SK-N-SH treated with all-trans-retinoic acid at 6 μM for 48 hours (cell line): ENCODE data around the gene TSEN34.

ENCODE experiments used
- RARB ChIP-seq: fragments of 250-450 bp; sonication (Bioruptor Pico); IDR thresholded peaks from 2 replicates; pipeline ENCODE4 v1.8.0; 2021; ENCODE audit warnings: mild to moderate bottlenecking, moderate library complexity
- ZNF8 ChIP-seq: fragments of 450-650 bp; formaldehyde crosslinking; IDR thresholded peaks from 2 replicates; pipeline ENCODE4 v1.5.0; 2020; ENCODE audit warnings: mild to moderate bottlenecking, moderate library complexity
- TF ChIP-seq, protein P1 (sequence below): fragments of 250-450 bp; sonication (Bioruptor Pico); IDR thresholded peaks from 2 replicates; pipeline ENCODE4 v1.5.1; 2020; ENCODE audit warnings: low read depth, mild to moderate bottlenecking, moderate library complexity

DNA sequence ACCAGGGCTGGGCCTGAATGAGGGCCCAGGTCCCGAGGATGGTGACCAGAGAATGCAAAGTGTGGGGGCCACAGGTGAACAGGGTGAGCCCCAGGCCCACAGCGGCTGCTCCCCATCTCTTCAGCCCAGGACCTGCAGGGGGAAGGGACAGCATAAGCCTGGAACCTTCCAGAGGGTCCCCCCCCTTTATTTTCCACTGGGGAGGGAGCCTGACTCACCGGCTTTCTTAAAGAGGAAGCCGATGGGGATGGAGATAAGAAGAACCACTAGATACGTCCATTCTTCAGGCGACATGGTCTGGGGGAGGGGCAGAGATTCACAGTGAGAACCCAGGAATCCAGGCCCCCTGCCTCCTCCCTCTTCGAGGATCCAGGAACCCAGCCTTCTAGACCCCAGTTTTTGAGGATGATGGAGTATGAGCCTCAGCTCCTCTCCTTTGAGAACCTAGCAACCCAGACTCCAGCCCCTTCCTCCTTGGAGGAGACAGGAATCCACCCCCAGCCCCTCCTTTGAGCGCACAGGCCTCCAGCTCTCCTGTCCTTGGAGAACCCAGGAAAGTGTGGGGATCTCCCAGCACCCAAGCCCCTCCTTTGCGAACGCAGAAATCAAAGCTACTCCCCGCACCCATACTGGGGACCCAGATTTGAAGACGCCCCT lies 2.8 kb upstream of the TSEN34 start:
- TF ChIP-seq, protein P1, sequence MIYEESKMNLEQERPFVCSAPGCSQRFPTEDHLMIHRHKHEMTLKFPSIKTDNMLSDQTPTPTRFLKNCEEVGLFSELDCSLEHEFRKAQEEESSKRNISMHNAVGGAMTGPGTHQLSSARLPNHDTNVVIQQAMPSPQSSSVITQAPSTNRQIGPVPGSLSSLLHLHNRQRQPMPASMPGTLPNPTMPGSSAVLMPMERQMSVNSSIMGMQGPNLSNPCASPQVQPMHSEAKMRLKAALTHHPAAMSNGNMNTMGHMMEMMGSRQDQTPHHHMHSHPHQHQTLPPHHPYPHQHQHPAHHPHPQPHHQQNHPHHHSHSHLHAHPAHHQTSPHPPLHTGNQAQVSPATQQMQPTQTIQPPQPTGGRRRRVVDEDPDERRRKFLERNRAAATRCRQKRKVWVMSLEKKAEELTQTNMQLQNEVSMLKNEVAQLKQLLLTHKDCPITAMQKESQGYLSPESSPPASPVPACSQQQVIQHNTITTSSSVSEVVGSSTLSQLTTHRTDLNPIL (CRISPR knock-in tag), result no peak
- no peak for TF ChIP-seq RARB (CRISPR knock-in tag)
- no peak for TF ChIP-seq ZNF8 (CRISPR knock-in tag)
